ENCODE results near the gene DNAJC22. TPM values are rescaled to one million over a fixed set of nuclear protein-coding genes. Genes with fewer than 3 reads are reported as not detected.
"Not testable (repeated sequence)": the region's sequence is repeated elsewhere in the genome, so short reads cannot be mapped to it uniquely, and the experiment has no call there.

DNAJC22 gene
- total RNA-seq, 1 experiment from 2014 or later: 27.7 TPM

DNA sequence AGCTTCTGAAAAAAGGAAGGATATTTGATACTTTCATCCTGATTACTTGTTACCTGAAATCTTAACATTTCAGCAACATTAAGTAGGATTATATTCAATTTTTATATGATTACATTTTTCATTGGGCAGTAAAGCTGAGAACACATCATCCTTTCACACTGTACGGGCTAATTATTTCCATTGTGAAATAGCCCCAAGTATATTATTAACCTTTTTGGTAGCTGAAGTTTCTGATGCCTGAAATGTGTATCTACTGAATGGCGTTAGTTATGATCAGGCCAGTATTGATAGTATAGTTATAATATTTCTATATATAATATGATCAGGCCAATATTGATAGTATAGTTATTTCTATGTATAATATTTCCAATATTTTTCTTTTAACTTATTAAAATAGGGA lies 30.7 kb downstream of the DNAJC22 start (continued):
- TF ChIP-seq, protein P1, sequence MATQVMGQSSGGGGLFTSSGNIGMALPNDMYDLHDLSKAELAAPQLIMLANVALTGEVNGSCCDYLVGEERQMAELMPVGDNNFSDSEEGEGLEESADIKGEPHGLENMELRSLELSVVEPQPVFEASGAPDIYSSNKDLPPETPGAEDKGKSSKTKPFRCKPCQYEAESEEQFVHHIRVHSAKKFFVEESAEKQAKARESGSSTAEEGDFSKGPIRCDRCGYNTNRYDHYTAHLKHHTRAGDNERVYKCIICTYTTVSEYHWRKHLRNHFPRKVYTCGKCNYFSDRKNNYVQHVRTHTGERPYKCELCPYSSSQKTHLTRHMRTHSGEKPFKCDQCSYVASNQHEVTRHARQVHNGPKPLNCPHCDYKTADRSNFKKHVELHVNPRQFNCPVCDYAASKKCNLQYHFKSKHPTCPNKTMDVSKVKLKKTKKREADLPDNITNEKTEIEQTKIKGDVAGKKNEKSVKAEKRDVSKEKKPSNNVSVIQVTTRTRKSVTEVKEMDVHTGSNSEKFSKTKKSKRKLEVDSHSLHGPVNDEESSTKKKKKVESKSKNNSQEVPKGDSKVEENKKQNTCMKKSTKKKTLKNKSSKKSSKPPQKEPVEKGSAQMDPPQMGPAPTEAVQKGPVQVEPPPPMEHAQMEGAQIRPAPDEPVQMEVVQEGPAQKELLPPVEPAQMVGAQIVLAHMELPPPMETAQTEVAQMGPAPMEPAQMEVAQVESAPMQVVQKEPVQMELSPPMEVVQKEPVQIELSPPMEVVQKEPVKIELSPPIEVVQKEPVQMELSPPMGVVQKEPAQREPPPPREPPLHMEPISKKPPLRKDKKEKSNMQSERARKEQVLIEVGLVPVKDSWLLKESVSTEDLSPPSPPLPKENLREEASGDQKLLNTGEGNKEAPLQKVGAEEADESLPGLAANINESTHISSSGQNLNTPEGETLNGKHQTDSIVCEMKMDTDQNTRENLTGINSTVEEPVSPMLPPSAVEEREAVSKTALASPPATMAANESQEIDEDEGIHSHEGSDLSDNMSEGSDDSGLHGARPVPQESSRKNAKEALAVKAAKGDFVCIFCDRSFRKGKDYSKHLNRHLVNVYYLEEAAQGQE (IDR thresholded peaks at IDR 0.05; ENCODE audit: low read depth): no peak
- no peak for TF ChIP-seq CEBPB (IDR thresholded peaks at IDR 0.05; ENCODE audit: low read depth)
- TF ChIP-seq POLR2A (IDR thresholded peaks at IDR 0.05; ENCODE audit: borderline replicate concordance, extremely low read depth, insufficient read depth, insufficient read length): no peak
- TF ChIP-seq ELF1 (IDR thresholded peaks at IDR 0.05; ENCODE audit: borderline replicate concordance, low read depth): no peak
- TF ChIP-seq ZBTB33 (IDR thresholded peaks at IDR 0.05; ENCODE audit: extremely low read depth, insufficient replicate concordance, low read length): no peak
- no peak for TF ChIP-seq POLR2AphosphoS5 (IDR thresholded peaks at IDR 0.05; ENCODE audit: low read depth, low read length)
- TF ChIP-seq CTCF (IDR thresholded peaks at IDR 0.05 in 2 of 3, conservative IDR thresholded peaks at IDR 0.05 in 1 of 3; ENCODE audit: borderline replicate concordance in 1 of 3, insufficient read depth in 1 of 3, low read depth in 2 of 3, low read length in 2 of 3): no peak
- TF ChIP-seq JUND (IDR thresholded peaks at IDR 0.05): no peak
- no peak for TF ChIP-seq FOSL1 (IDR thresholded peaks at IDR 0.05; ENCODE audit: low read depth)

DNA sequence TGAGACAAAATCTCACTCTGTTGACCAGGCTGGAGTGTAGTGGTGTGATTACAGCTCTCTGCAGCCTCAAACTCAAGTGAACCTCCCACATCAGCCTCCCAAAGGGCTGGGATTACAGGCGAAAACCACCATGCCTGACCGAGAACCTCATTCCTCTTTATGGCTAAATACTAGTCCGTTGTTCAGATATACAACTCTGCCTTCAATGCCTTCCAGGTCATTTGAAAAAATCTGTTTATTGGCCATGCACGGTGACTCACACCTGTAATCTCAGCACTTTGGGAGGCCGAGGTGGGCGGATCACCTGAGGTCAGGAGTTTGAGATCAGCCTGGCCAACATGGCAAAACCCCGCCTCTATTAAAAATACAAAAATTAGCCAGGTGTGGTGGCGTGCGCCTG lies 33.5 kb downstream of the DNAJC22 start:
- H3K4me3 ChIP-seq (replicated peaks in 1 of 2; ENCODE audit: low read depth in 1 of 2, low read length in 2 of 2); H3K9me3 ChIP-seq (ENCODE audit: control insufficient read depth in 1 of 2, insufficient read depth in 1 of 2, low read depth in 1 of 2, low read length in 2 of 2); H3K27me3 ChIP-seq (ENCODE audit: insufficient read depth, low read length); H3K27ac ChIP-seq (ENCODE audit: low read depth, low read length); H4K20me1 ChIP-seq (ENCODE audit: insufficient read depth); H3K9me2 ChIP-seq (ENCODE audit: insufficient read depth); DNase-seq (ENCODE audit: low read depth, low spot score); CTCF ChIA-PET; BruUV-seq (replicated peaks); H3K9ac ChIP-seq (ENCODE audit: low read length); RAD21 ChIA-PET (ENCODE audit: low non-redundant PET in 1 of 2, low total read pairs in 2 of 2, uncharacterized antibody in 2 of 2, unreplicated experiment in 2 of 2); H3K36me3 ChIP-seq (ENCODE audit: control insufficient read depth in 1 of 2, insufficient read depth in 2 of 2, low read length in 2 of 2); POLR2A ChIA-PET; H2AFZ ChIP-seq (ENCODE audit: low read depth, low read length, poor library complexity, severe bottlenecking); intact Hi-C loops (cut with micrococcal nuclease): not testable (repeated sequence)
- ATAC-seq: peak; percentile 36; the same call in 1 of the 2 replicates
- Histone ChIP-seq H3K4me2 (ENCODE audit: low read length) (peak overlapping the region; percentile 11; the same call in 1 of the 2 replicates), H3K79me2 (ENCODE audit: insufficient read depth, low read length) (peaks cover 93% of the 10 kb centered on the region), H3K4me1 (ENCODE audit: control insufficient read depth in 1 of 2, insufficient read depth in 2 of 2, low read length in 2 of 2) (peaks cover 8 to 10% of the 10 kb centered on the region in 2 experiments)
